ENCODE results near the gene MYL6B.

DNA sequence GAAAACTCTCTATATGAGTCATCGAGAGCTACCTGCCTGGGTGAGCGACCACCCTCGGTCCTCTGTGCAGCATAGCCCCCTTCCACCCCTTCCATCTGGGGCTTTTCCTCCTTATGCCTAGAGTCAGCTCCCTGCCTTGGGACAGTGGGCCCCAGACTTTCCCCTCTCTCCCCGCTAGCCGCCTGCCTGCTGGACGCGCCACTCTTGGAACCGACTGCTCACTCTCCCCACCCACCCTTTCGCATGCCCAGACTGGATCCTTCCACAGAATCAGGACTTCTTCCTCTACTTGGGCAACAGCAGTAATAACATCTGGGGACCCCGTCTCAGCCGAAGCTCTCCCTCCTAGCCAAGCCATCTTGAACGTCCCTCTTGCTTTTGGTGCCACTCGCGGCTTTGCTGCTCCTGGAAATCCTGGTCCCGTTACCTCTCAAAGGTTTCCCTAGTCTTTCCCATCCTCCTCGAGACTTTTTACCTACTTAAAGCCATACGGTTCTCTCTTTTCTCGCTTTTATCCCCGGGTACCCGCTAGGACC is 23.6 kb upstream of the MYL6B start:
- TF ChIP-seq, protein P1, sequence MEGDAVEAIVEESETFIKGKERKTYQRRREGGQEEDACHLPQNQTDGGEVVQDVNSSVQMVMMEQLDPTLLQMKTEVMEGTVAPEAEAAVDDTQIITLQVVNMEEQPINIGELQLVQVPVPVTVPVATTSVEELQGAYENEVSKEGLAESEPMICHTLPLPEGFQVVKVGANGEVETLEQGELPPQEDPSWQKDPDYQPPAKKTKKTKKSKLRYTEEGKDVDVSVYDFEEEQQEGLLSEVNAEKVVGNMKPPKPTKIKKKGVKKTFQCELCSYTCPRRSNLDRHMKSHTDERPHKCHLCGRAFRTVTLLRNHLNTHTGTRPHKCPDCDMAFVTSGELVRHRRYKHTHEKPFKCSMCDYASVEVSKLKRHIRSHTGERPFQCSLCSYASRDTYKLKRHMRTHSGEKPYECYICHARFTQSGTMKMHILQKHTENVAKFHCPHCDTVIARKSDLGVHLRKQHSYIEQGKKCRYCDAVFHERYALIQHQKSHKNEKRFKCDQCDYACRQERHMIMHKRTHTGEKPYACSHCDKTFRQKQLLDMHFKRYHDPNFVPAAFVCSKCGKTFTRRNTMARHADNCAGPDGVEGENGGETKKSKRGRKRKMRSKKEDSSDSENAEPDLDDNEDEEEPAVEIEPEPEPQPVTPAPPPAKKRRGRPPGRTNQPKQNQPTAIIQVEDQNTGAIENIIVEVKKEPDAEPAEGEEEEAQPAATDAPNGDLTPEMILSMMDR (IDR thresholded peaks at IDR 0.05) = no peak
- TF ChIP-seq POLR2A (IDR thresholded peaks at IDR 0.05) = no peak

Data from vagina (tissue), 2 donors.